ENCODE results near the gene GPR157. TPM values are rescaled to one million over a fixed set of nuclear protein-coding genes. Genes with fewer than 3 reads are reported as not detected.

The GPR157 gene
- total RNA-seq: 1 to 10 TPM; 4.1 to 5.0 TPM

GRCh38 chr1:9128520-9129265 is at the start of gene GPR157:
Gene GPR157, minus strand, starts transcription at chr1:9129102. Its CDS starts 75 bp downstream, at chr1:9129027.

DNA sequence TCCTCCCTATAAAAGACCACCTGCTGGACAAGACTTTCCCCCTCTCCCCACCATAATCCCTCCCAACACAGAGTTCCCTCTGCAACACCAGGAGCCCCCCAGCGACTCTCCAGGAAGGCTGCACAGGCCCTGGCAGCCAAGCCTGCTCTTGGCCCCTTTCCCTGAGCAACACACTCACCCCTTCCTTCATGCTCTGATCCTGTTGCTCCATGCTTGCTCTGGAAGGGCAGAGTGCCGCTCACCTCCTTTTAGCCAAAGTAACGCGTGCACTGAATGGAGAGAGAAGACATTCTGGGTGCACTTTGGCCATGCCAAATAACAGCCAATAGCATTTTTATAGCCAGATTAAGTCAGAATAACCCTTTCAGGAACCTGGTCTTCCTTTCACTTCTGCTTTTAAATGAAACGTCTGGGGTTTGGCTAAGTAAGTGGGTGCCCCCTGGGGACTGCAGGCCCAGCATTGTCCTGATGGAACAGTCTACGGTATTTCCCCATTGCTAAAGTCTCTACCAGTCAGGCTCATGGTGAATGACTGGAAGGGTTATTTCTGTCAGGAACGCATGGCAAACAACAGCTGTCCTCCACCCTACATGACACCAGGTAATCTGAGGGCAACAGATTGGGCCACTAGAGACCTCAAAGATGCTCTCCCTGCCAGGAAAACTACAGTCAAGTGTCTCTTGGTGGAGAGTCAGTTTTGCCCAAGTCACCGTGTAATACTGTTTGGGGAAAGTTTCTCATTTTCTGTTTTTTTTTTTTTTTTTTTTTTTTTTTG is 59.4 kb downstream of the GPR157 start, which contains the start of gene SLC2A5:
TSS of gene SLC2A5 (minus strand) at position 310 of the 775 bp plus-strand sequence. CDS start at position 211, 99 bp downstream.

Small RNA genes within 50 kb of the gene (small RNA-seq; reads per million reads assigned to genes)
- gene RF00424: 0 reads per million in 2 donors

Other genes starting within 250 kb of the GPR157 start
- not detected for gene CA6, start 183.2 kb downstream of the GPR157 start, total RNA-seq
- gene SLC2A7, start 102.7 kb downstream of the GPR157 start, total RNA-seq: not detected
- under 1 TPM in 1 of 2 donors, not detected in 1; under 0.01 TPM for gene SLC2A5, start 59.5 kb downstream of the GPR157 start, total RNA-seq
- gene H6PD, start 105.7 kb upstream of the GPR157 start, total RNA-seq: 10 to 100 TPM in 1 of 2 donors, 1 to 10 TPM in 1; 8.0 to 15.5 TPM
- 10 to 100 TPM; 29.6 to 38.6 TPM for gene SPSB1, start 163.8 kb upstream of the GPR157 start, total RNA-seq

Measured in melanocyte of skin (primary cell).